ENCODE data around the gene WFS1. TPM values are rescaled to one million over a fixed set of nuclear protein-coding genes. Genes with fewer than 3 reads are reported as not detected.

Gene WFS1
- total and polyA plus RNA-seq, 2 of the 4 experiments (the other 2 are of a cell fraction), result 9.7 to 42.4 TPM

GRCh38 chr4:6306299-6306698 is 36.6 kb downstream of the WFS1 start:
- no peak overlapping the region for H2AK9ac ChIP-seq (replicated peaks; ENCODE audit: low read depth, low read length, poor library complexity)
- dilution Hi-C loops (cut with HindIII; ENCODE audit: low sequenced_read_pairs, unreplicated experiment), result no loop called here
- BruUV-seq (replicated peaks), result no TSS peak
- in situ Hi-C loops (cut with MboI; ENCODE audit: low sequenced_read_pairs), result no loop called here
- H4K8ac ChIP-seq (ENCODE audit: low read depth in 2 of 2, low read length in 2 of 2), result no peak overlapping the region
- no peak overlapping the region for H4K91ac ChIP-seq (ENCODE audit: insufficient read depth, low read depth, low read length)
- 33% methylated on average over 1 of the region's 5 CpGs; no CpG with 5 or more reads in 1 of the 2 experiments for WGBS, 2 experiments (ENCODE audit: extremely low coverage in 2 of 2, insufficient read length in 1 of 2)
- no peak overlapping the region for H3K4me2 ChIP-seq (ENCODE audit: low read depth, low read length)
- H4K5ac ChIP-seq (ENCODE audit: low read depth, low read length), result no peak overlapping the region
- DNase-seq, result no peak
- no peak overlapping the region for H3K56ac ChIP-seq (ENCODE audit: extremely low read depth, insufficient read depth, low read length)
- H2BK15ac ChIP-seq (ENCODE audit: low read depth, low read length), result no peak overlapping the region
- ATAC-seq (ENCODE audit: low read depth), result no peak
- CTCF ChIA-PET, result no interaction called here
- peaks cover 30% of the 10 kb centered on the region for H3K36me3 ChIP-seq (ENCODE audit: control insufficient read depth, insufficient read depth, low read length)
- 0 out of 2 replicates have a peak, but pooled peaks cover 8% of the 10 kb centered on the region for H3K9me1 ChIP-seq (ENCODE audit: insufficient read depth, low read length)
- H2BK120ac ChIP-seq (ENCODE audit: low read depth, low read length), result no peak overlapping the region
- no peak overlapping the region for H2AK5ac ChIP-seq (ENCODE audit: low read depth, low read length)
- no peak for TF ChIP-seq MAZ (IDR thresholded peaks at IDR 0.05; ENCODE audit: borderline replicate concordance, low read depth, low read length)
- no peak for TF ChIP-seq RCOR1 (IDR thresholded peaks at IDR 0.05; ENCODE audit: insufficient replicate concordance, low read length)
- TF ChIP-seq USF2 (IDR thresholded peaks at IDR 0.05; ENCODE audit: low read depth, low read length), result no peak
- TF ChIP-seq CHD1 (IDR thresholded peaks at IDR 0.05; ENCODE audit: low read depth, low read length), result no peak
- no peak for TF ChIP-seq CTCF (conservative IDR thresholded peaks at IDR 0.05; ENCODE audit: low read depth, low read length)
- TF ChIP-seq NFE2L2 (IDR thresholded peaks at IDR 0.05; ENCODE audit: low read depth, low read length), result no peak
- TF ChIP-seq MAFK (IDR thresholded peaks at IDR 0.05; ENCODE audit: low read depth, low read length), result no peak
- no peak for TF ChIP-seq ELK1 (IDR thresholded peaks at IDR 0.05; ENCODE audit: borderline replicate concordance, low read depth, low read length)
- TF ChIP-seq BHLHE40 (IDR thresholded peaks at IDR 0.05; ENCODE audit: low read depth, low read length), result no peak
- H3K4me3 ChIP-seq (ENCODE audit: insufficient read depth, low read depth, low read length), result no peak overlapping the region
- H3K4ac ChIP-seq (ENCODE audit: low read depth, low read length), result no peak overlapping the region
- no peak overlapping the region for H3K27ac ChIP-seq (ENCODE audit: insufficient read depth, low read length)
- H3K9ac ChIP-seq (ENCODE audit: low read depth, low read length), result no peak overlapping the region
- H3K14ac ChIP-seq (replicated peaks; ENCODE audit: low read depth, low read length), result no peak overlapping the region
- no peak overlapping the region for H2BK20ac ChIP-seq (ENCODE audit: low read depth, low read length)
- POLR2A ChIA-PET (ENCODE audit: unreplicated experiment), result interaction anchor here (0.6 kb wide), 1 partner anchor 35 kb away, joined by 3 read pairs; no protein-coding TSS in a partner anchor
- no peak overlapping the region for H3K18ac ChIP-seq (ENCODE audit: low read depth, low read length)
- H3K79me1 ChIP-seq (ENCODE audit: low read depth in 1 of 2, low read length in 2 of 2), result no peaks in the 10 kb centered on the region
- no peak overlapping the region for H2BK5ac ChIP-seq (ENCODE audit: low read depth, low read length, poor library complexity, severe bottlenecking)
- H4K20me1 ChIP-seq (ENCODE audit: insufficient read depth, low read length), result no peaks in the 10 kb centered on the region; the same call in 1 of the 2 replicates
- H3K9me3 ChIP-seq (ENCODE audit: control insufficient read depth, insufficient read depth, low read length), result peaks cover 5% of the 10 kb centered on the region
- peaks cover 22% of the 10 kb centered on the region for H3K27me3 ChIP-seq (ENCODE audit: control insufficient read depth, insufficient read depth, low read length)
- H3K23ac ChIP-seq (ENCODE audit: low read depth, low read length), result no peak overlapping the region
- no peaks in the 10 kb centered on the region for H3K4me1 ChIP-seq (ENCODE audit: control insufficient read depth, insufficient read depth, low read length)
- intact Hi-C loops (cut with micrococcal nuclease), result no loop called here
- no peak overlapping the region for H2AFZ ChIP-seq (replicated peaks; ENCODE audit: low read length, poor library complexity)

All from IMR-90 (cell line).